ENCODE data around the gene NBAS.

- TF ChIP-seq POLR2A (IDR thresholded peaks at IDR 0.05; ENCODE audit: low read length), result no peak
- TF ChIP-seq GATA1 (IDR thresholded peaks at IDR 0.05; ENCODE audit: low read depth, low read length), result no peak
These were observed 18.1 kb downstream of the NBAS start for GRCh38 chr2:15543053-15543452.
